ENCODE results near the gene GPX2. TPM values are rescaled to one million over a fixed set of nuclear protein-coding genes. Genes with fewer than 3 reads are reported as not detected.
A peak's percentile ranks its signal among the peaks of the same experiment; 100 is the strongest.

The GPX2 gene
- not detected for polyA plus RNA-seq (2013, experiment 1 of 2; ENCODE audit: insufficient read length)
- polyA plus RNA-seq (2013, experiment 2 of 2; ENCODE audit: insufficient read length): not detected

DNA sequence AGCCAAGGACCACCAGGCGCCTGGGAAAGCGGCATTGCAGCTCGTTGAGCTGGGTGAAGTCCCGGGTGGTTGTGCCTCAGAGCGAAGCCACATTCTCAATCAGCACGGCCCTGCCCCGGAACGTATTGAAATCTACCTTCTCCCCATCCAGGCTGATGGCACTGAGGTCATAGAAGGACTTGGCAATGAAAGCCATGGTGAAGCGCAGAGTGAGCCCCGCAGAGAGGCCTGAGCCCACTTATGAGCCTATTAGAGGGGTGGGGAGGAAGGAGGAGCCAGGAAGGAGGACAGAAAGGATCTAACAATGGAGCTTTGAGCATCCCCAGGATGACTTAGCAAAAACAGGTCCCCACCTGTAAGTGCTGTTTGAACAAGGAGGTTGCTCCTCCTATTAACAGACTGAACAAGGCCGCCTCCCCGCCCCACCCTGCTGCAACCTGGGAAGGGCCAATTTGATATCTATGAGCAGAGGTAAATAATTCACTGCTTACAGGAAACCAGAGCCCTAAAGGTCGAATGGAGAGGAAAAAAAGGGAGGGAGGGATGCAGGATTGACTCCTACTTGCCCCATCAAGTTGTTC lies at the start of gene GPX2:
Gene GPX2, minus strand, starts transcription at position 215 of the 581 bp plus-strand sequence. Its CDS starts 19 bp downstream, at position 196.
- no peak for DNase-seq

DNA sequence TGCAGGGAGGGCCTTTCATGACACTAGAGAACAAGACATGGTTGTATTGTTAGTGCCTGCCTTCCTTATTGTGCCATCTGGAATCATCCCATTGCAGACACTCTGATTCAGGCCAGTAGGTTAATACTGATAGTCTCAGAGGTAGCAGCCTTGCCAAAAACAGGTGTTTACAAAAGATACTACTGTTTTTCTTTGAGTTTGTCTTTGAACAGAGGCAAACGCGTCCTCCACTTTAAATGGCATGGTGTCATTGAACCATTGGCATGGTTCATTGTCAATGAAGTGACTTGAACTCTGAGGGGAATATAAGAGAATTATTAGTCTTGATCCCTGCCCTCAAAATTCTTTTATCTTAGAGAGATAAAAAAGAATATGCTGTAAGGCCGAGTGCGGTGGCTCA lies 48.4 kb upstream of the GPX2 start:
- DNase-seq: no peak

DNA sequence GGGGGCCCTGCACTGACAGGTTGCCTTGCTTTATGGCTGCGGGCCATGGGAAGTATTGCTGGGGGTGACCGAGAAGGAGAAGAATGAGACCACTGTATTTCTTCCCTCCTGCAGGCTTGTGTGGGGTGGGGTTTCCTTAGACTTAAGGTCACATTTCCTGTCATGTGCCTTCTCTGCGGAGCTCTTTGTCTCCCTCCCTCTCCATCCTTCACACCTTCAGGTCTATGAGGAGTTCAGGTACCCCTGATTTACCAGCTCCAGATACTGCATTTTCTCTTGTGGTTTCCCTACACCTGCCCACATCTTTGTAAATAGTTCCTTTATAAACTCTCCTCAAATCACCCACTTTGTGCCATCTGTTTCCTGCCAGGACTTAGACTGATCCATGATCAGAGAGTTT lies 47.8 kb upstream of the GPX2 start:
- DNase-seq: no peak

- peak; percentile 12 for DNase-seq
Measured at GRCh38 chr14:64987438-64987767, 44.9 kb upstream of the GPX2 start.

DNA sequence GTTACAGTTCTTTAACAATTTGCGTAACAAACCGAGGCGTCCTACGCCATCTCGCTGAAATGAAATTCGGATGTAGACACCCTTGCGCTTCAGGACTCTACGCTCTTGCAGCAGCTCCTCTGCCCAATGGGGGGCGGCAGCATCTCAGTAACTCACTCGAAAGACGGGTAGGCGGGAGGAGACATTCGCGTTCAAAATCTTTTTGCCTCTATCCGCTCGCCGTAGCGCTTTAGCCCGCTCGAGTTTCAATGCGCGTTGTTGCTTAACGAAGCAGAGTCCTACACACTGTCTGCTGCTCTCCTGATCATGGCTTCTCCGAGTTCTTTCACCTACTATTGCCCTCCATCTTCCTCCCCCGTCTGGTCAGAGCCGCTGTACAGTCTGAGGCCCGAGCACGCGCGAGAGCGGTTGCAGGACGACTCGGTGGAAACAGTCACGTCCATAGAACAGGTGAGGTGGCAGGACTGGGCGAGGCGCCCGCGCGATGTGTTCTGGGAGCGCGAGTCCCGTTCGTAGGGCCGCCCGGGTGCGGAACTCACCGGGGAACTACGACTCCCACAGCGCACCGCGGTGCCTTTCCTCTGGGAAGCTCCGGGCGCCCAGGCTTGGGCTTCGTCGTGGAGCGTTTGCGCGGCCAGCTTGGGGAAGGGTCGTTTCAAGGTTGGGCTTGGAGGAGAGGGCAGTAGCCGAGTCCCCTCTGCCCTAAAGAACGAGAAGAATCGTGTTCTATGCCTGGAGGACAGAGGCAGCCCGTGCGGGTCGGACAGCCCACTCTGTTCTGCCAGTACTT lies 44.3 kb upstream of the GPX2 start, which contains the start of gene FNTB:
Gene FNTB, plus strand, starts transcription at position 248 of the 790 bp plus-strand sequence. Its CDS starts 59 bp downstream, at position 307.
- DNase-seq: peak; percentile 98

DNA sequence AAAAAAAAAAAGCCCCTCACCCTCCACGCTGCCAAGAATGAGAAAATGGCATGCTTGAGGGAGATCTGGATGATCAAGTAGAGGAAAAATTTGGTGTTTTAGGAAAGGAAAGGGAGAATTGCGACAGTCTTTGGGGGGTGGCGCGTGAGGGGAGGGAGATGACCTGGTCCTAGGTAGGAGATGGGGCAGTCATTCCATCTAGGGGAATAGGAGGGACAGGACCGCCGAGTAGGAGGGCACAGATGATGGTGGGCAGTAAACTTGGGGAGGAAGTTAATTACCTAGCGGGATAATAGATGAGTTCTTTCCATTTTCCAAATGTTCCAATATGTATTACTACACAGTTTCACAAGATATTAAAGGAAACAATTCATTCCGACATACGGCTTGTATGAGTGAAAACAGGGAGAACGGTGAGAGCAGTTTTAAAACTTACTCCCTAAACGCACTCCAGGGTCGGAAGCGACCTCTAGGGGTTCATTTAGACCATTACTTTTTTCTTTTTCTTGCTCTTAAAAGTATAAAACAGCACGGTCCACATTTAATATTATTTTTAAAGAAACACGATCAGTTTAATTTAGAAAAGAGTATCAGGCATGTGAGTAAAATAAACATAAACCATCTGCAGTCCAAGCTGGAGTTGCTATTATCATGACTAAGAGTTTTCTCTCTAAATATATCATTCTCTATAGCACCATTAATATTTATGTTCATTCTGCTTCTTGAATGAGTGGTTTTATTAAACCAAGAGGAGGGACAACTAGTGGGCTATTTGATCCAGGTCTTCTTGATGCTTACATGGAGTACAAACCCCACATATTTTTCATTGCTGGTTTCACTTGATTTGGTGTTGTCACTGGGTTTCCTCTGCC lies 41.1 kb upstream of the GPX2 start:
- DNase-seq: peak; percentile 60

DNA sequence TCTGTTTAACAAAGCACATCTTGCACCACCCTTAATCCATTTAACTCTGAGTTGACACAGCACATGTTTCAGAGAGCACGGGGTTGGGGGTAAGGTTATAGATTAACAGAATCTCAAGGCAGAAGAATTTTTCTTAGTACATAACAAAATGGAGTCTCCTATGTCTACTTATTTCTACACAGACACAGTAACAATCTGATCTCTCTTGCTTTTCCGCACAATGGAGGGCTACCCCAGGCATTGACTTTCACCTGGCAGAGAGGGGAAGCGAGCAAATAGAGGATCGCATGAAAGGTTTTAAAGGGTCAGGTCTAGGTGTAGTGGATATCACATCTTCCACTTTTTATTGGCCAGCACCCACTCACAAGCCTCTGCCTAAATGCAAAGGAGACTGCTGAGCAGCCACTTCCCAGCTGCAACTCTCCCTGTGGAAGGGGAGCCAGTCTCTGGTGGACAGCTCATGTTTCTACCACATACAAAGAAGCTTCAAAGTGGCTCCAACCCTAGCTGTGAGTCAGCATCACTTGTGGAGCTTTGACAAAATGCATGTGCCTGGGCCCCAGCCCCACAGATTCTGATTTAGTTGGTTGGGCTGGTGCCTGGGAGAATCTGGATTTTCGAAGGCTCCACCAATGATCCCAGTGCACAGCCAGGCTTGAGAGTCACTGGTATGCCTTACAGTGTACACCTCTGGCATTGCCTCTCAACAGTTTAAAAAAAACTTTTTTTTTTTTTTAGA lies 37.0 kb upstream of the GPX2 start:
- peak; percentile 48 for DNase-seq

- DNase-seq: no peak
Measured at GRCh38 chr14:64974563-64974962, 32.0 kb upstream of the GPX2 start.

DNA sequence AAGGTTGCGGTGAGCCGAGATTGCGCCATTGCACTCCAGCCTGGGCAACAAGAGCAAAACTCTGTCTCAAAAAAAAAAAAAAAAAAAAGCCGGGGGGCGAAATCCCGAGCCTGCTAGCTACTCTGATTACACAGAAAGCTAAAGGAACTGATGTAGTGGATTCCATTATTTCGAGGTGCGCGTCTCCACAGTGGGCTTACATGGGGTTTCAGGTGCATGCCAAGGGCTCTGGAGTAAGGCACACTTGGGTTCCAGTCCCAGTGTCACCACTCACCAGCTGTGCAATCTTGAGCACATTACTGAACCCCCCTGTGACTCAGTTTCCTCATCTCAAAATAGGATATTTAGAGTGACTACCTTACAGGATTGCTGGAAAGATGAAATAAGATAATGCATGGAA lies 31.3 kb upstream of the GPX2 start:
- DNase-seq: no peak

DNA sequence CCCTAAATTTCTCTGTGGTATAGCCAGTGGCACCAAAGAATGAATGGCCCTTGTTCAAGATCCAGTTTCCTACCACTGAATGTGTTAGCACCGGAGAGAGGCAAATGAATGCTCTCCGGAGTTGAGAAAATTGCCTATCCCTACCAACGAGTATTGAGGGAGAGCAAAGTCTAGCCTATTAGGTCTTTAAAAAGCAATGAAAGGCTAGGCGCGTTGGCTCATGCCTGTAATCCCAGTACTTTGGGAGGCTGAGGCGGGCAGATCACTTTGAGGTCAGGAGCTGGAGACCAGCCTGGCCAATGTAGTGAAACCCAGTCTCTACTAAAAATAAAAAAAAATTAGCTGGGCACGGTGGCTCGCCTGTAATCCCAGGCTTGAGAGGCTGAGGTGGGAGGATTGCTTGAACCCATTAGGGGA lies 30.5 kb upstream of the GPX2 start:
- no peak for DNase-seq

DNA sequence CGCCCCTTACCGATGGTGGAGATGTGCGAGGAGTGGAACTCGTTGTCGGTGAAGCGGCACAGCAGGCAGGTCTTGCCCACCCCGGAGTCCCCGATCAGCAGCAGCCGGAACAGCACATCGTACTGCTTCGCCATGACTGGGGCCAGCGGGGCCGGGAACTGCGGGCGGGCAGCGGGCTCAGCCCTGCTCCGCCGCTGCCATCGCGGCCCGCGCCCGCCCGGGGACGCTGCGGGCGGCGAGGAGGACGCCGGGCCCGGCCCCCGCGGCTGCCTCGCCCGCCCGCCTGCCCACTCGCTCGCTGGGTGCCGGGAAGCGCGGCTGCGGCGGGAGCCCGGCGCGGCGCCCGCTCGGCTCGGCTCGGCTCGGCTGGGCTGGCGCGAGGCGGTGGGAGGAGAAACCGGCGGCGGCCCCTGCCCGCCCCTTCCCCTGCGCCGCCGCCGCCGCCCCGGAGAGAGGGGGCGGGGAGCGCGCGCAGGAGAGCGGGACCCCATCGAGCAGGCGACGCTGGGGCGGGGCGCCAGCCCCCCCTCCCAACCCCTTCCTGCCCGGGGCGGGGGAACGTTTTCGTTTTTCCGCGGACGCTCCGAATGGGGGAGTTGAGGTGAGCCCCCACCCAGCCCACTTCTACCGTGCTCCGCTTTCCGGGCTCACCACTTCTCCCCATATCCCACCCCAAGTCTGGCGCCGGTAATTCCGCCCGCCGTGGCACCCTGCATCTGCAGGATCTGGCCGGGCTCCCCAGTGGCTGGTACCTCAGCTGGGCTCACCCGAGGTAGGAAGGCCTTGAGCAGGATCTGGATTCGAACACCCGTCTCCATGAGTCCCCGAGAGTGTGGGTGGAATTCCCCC lies 29.6 kb upstream of the GPX2 start, which contains the start of gene RAB15:
Gene RAB15, minus strand, starts transcription at position 394 of the 849 bp plus-strand sequence. Its CDS starts 260 bp downstream, at position 134.
- DNase-seq: peak; percentile 43

DNA sequence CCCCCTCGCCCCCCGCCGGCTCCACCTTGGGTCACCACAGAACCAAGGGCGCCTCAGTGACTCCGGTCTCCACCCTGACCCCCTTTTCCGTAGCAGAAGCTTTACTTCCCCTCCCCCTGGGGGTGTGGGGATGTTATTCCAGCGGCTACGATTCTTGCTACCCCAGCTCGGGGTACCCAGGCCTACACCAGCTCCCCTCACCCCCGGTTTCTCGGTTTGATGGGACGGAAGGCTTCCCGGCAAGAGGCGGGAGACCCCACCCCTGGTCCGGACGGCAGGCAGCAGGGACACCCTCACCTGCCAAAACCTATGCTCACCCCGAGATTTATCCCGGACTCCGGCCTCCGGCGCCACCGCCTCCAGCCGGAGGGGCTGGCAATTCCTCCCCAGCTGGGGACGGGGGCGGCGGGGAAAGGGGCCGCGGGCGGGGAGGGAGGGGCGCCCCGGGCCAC lies 29.0 kb upstream of the GPX2 start:
- no peak for DNase-seq

DNA sequence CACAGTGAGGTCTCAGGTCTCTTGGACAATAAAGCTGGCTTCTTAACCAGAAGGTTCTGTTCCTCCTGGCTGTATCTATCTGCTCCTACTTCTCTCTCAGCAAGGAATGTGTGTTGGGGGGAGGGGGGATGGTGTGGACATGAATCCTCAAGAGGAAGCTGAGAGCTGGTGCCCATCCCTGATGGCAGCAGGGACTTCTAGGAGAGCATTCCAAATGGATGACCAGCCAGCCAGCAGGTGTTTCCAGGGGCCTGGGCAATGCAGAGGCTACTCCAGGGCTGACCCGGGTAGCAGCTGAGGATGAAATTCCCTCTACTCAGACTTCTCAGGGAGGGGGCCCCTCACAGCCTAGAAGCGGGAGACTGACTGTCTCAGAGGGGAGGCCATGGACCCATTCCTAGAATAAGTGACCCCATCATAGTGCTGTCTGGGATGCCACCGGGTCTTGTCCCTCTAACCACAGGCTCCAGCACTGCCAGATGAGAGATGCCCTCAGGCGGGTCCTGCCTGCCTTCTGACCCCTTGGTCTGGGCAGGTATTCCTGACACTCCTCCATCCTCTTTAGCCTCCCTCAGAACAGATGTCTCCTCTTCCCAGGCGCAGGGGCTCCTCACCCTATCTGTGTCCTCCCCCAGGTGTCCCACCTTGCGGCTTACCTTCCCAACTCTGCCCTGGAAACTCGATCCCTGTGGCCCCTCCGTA lies 28.4 kb upstream of the GPX2 start:
- DNase-seq: peak; percentile 43

- no peak for DNase-seq
Measured at GRCh38 chr14:64970041-64970440, 27.5 kb upstream of the GPX2 start.

DNA sequence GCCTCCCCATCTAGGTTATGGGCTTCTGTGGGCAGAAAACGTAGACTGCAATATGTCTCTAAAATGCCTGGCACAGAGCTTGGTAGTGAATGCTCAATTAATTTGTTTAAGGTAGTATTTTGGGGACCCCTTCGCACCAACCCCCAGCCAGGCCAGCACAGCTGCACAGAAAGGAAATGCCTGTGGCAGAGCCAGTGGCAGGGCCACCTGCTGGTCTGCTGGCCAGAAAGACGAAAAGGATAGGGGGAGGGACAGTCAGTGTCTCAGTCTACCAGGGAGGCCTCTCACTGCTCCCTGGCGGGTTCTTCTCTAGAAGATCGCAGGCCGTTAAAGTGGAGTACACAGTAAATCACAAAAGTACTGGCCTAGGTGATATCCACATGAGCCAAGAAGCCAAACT lies 26.1 kb upstream of the GPX2 start:
- peak; percentile 24 for DNase-seq

- no peak for DNase-seq
Measured at GRCh38 chr14:64968167-64968566, 25.6 kb upstream of the GPX2 start.

DNA sequence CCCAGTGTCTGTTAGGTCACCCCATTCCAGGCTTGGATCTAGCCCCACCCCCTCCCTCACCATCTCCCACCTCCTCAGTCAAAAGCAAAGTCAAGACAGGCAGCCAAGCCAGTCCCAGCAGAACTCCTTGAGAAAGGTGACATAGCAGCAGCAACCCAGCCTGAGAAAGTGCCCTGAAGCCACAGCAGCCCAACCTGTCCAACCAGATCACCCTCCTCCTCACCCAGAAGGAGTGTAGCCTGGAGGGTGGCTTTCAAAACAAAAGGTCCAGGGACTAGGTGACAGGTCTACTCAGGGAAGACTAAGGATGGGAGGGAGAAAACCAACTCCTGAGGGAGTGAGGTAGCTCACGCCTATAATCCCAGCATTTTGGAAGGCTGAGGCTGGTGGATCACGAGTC lies 24.4 kb upstream of the GPX2 start:
- DNase-seq: no peak

GRCh38 chr14:64965356-64966000 lies 22.9 kb upstream of the GPX2 start:
- DNase-seq: no peak

GRCh38 chr14:64963611-64964010 lies 21.1 kb upstream of the GPX2 start:
- no peak for DNase-seq

DNA sequence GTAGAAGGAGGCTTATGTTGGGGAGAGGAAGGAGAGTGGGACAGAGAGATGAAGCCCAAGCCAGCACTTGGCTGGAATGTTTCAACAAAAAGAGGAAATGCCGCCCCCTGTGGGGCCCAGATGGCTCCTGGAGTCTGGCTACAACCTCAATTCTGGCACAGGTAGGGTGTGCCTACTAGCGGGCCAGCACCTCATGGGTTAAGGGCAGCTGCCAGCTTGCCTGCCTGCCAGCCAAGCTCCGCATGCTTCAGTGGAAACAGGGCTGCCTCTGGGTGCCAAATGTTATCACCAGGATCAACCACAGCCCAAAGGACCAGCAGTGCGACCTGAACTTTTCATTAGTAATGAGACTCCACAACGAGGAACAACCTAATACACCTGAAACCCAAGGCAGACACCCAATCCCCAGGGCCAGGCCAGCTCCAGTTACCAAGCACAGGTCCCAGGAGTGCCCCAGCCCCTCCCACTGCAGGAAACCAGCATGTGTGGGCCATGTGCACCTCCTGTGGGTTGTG lies 18.3 kb upstream of the GPX2 start:
- no peak for DNase-seq

Measured in fibroblast of skin of back (primary cell).